Hepatocyte (in vitro differentiated cells): ENCODE data around the gene NKAPL. TPM values are rescaled to one million over a fixed set of nuclear protein-coding genes. Genes with fewer than 3 reads are reported as not detected.

Source experiments
- DNase-seq: peaks from one replicate; pipeline ENCODE4 v3.0.0-alpha.2; 2016; ENCODE audit warnings: low spot score
- H2AFZ ChIP-seq: fragments of 200-600 bp; sonication (generic); 2 replicates; pipeline ENCODE4 v1.6.0; 2016; ENCODE audit warnings: antibody characterized with exemption, mild to moderate bottlenecking
- H3K27ac ChIP-seq: fragments of 200-600 bp; sonication (generic); 2 replicates; pipeline ENCODE4 v1.5.1; 2016; ENCODE audit warnings: mild to moderate bottlenecking
- H3K27me3 ChIP-seq: fragments of 200-600 bp; sonication (generic); 2 replicates; pipeline ENCODE4 v1.6.1; 2016
- H3K36me3 ChIP-seq: fragments of 200-600 bp; sonication (generic); replicated peaks from 2 replicates; pipeline ENCODE4 v1.5.1; 2016; ENCODE audit warnings: low read depth; ENCODE audit not compliant: insufficient read depth
- H3K4me1 ChIP-seq: fragments of 200-600 bp; sonication (generic); 2 replicates; pipeline ENCODE4 v1.5.1; 2016; ENCODE audit warnings: mild to moderate bottlenecking, moderate library complexity; ENCODE audit not compliant: insufficient read depth
- H3K4me2 ChIP-seq: fragments of 200-600 bp; sonication (generic); 2 replicates; pipeline ENCODE4 v1.6.0; 2016
- H3K4me3 ChIP-seq: fragments of 200-600 bp; sonication (generic); 2 replicates; pipeline ENCODE4 v1.5.1; 2016; ENCODE audit warnings: mild to moderate bottlenecking
- H3K79me2 ChIP-seq: fragments of 200-600 bp; sonication (generic); 2 replicates; pipeline ENCODE4 v1.6.0; 2017; ENCODE audit warnings: mild to moderate bottlenecking
- H3K9me2 ChIP-seq: fragments of 200-600 bp; sonication (generic); replicated peaks from 2 replicates; pipeline ENCODE4 v1.6.0; 2017; ENCODE audit warnings: mild to moderate bottlenecking; ENCODE audit not compliant: insufficient read depth
- H3K9me3 ChIP-seq: fragments of 200-600 bp; sonication (generic); 2 replicates; pipeline ENCODE4 v1.5.1; 2016; ENCODE audit warnings: low read depth, mild to moderate bottlenecking
- H4K20me1 ChIP-seq: fragments of 200-600 bp; sonication (generic); 2 replicates; pipeline ENCODE4 v1.6.0; 2016; ENCODE audit warnings: mild to moderate bottlenecking; ENCODE audit not compliant: insufficient read depth, poor library complexity, severe bottlenecking
- EZH2 ChIP-seq: fragments of 200-600 bp; sonication (generic); IDR thresholded peaks from 2 replicates; pipeline ENCODE4 v1.6.1; 2016; ENCODE audit warnings: antibody characterized with exemption, mild to moderate bottlenecking, borderline replicate concordance
- EZH2phosphoT487 ChIP-seq: fragments of 200-600 bp; sonication (generic); IDR thresholded peaks from one replicate; pipeline ENCODE4 v1.6.1; 2018; ENCODE audit warnings: antibody characterized with exemption, mild to moderate bottlenecking, low read depth, moderate library complexity; ENCODE audit not compliant: unreplicated experiment, severe bottlenecking
- WGBS: methylation state at CpG from one replicate; pipeline ENCODE4 v1.1.6; 2016; ENCODE audit warnings: low lambda C conversion rate; ENCODE audit errors: missing lambda C conversion rate; 5-methylcytosine and 5-hydroxymethylcytosine counted together
- polyA plus RNA-seq: library from polyadenylated mRNA; unstranded; fragments of >200 nt; fragmentation: Nextera tagmentation; extraction: Ambion mirVana; gene quantifications from 2 replicates; pipeline ENCODE4 v1.2.1, GENCODE V29; 2016
- total RNA-seq: library from RNA; depleted of rRNA; stranded (reverse); fragments of >200 nt; gene quantifications from 2 replicates; pipeline ENCODE4 v1.2.3, GENCODE V29; 2014
- TF ChIP-seq, protein P1 (sequence below): fragments of 200-600 bp; sonication (generic); IDR thresholded peaks from 2 replicates; pipeline ENCODE4 v1.5.1; 2016; ENCODE audit warnings: antibody characterized with exemption, mild to moderate bottlenecking; ENCODE audit not compliant: poor library complexity

The NKAPL gene
- total and polyA plus RNA-seq, 2 experiments from 2014 or later: 0.17 TPM; not detected in 1

DNA sequence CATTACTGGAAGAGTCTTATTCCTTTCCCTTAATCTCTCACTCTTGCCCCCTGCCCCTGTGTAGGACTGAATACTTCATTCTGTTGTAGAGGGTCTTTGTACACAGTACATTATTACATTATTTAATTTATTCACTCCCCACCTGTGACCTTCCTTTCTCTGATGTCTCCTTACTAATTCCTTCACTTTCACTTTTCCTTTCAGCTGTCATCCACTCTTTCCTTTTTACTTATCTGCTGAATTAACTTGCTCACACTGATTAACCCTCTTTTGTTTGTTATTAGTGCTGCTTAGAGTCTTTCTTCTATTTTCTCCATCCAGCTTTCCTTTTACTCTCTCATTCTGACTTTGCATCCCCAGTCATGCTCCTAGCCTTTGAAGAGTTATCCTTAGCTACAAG is 15.8 kb downstream of the NKAPL start:
- Histone ChIP-seq H3K4me3 (no peak overlapping the region), H3K36me3 (no peaks in the 10 kb centered on the region), H2AFZ (no peak overlapping the region), H3K4me1 (no peaks in the 10 kb centered on the region), H3K9me2 (no peaks in the 10 kb centered on the region), H4K20me1 (no peaks in the 10 kb centered on the region), H3K79me2 (peaks cover 9% of the 10 kb centered on the region), H3K27ac (no peak overlapping the region), H3K4me2 (no peak overlapping the region), H3K9me3 (no peaks in the 10 kb centered on the region), H3K27me3 (no peaks in the 10 kb centered on the region)
- TF ChIP-seq, protein P1, sequence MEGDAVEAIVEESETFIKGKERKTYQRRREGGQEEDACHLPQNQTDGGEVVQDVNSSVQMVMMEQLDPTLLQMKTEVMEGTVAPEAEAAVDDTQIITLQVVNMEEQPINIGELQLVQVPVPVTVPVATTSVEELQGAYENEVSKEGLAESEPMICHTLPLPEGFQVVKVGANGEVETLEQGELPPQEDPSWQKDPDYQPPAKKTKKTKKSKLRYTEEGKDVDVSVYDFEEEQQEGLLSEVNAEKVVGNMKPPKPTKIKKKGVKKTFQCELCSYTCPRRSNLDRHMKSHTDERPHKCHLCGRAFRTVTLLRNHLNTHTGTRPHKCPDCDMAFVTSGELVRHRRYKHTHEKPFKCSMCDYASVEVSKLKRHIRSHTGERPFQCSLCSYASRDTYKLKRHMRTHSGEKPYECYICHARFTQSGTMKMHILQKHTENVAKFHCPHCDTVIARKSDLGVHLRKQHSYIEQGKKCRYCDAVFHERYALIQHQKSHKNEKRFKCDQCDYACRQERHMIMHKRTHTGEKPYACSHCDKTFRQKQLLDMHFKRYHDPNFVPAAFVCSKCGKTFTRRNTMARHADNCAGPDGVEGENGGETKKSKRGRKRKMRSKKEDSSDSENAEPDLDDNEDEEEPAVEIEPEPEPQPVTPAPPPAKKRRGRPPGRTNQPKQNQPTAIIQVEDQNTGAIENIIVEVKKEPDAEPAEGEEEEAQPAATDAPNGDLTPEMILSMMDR: no peak
- no peak for TF ChIP-seq EZH2phosphoT487
- no peak for TF ChIP-seq EZH2
- no peak for DNase-seq

DNA sequence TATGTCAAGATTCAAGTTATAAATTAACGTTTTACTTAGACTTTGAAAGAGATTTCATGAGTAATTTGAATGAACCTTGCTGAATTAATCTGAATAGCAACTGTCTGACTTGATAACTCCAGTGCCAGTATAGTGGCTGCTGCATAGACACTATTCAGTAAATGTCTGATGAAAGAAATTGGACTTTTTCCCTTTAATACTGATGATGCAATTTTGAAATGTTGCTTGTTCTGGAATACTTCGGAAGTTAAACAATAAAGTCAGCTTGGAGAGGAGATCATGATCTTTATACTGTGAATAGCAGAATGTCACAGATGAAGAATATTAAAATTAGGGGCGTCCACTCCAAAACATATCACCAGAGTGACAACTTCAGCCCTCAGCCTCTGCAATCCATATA is 18.6 kb downstream of the NKAPL start:
- H3K27me3 ChIP-seq: no peaks in the 10 kb centered on the region
- DNase-seq: no peak
- H3K27ac ChIP-seq: no peak overlapping the region
- H2AFZ ChIP-seq: no peak overlapping the region
- peaks cover 10% of the 10 kb centered on the region for H3K79me2 ChIP-seq
- no peaks in the 10 kb centered on the region for H3K9me2 ChIP-seq
- H3K36me3 ChIP-seq: no peaks in the 10 kb centered on the region
- H3K4me2 ChIP-seq: no peak overlapping the region
- no peak for TF ChIP-seq EZH2
- TF ChIP-seq EZH2phosphoT487: no peak
- TF ChIP-seq, protein P1: no peak
- no peaks in the 10 kb centered on the region for H4K20me1 ChIP-seq
- no peak overlapping the region for H3K4me3 ChIP-seq
- WGBS: 85% methylated on average over 3 of the region's 3 CpGs
- H3K4me1 ChIP-seq: peaks cover 5% of the 10 kb centered on the region
- H3K9me3 ChIP-seq: no peaks in the 10 kb centered on the region

DNA sequence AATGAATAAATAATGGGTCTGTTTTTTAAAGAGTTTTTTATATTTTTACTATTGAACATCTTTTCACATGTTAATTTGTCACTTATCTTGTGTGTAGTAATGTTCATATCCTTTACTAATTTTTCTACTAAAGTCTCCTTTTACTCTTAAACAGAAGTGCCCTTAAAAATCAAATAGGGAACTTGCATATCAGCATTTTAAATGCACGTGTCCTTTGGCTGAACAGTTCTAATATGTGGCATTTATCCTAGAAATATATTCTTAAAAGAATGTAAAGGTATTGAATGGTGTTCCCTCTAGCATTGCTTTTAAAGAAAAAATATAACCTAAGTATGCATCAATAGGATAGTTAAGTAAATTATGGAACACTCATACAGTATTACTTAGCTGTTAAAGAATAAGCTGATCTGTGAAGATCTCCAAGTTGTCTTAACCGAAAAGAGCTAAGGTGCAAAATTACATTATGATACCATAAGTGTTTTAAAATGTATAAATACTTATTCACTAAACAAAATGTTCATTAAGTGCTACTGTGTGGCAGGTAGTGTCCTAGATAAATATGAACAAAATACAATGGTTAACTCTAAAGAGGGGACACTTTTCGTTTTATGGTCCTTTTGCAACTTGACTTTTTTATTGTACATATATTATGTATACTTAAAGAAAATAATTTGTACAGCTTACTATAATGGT is 21.6 kb downstream of the NKAPL start:
- TF ChIP-seq EZH2phosphoT487: no peak
- Histone ChIP-seq H4K20me1 (no peaks in the 10 kb centered on the region), H3K4me2 (peak overlapping the region; percentile 84), H2AFZ (peak overlapping the region; percentile 97), H3K27ac (no peak overlapping the region), H3K4me3 (peak overlapping the region; percentile 94), H3K36me3 (no peaks in the 10 kb centered on the region), H3K79me2 (peaks cover 16% of the 10 kb centered on the region), H3K9me2 (no peaks in the 10 kb centered on the region), H3K27me3 (no peaks in the 10 kb centered on the region), H3K9me3 (no peaks in the 10 kb centered on the region), H3K4me1 (peaks cover 5% of the 10 kb centered on the region)
- 48% methylated on average over 3 of the region's 3 CpGs for WGBS
- no peak for DNase-seq

DNA sequence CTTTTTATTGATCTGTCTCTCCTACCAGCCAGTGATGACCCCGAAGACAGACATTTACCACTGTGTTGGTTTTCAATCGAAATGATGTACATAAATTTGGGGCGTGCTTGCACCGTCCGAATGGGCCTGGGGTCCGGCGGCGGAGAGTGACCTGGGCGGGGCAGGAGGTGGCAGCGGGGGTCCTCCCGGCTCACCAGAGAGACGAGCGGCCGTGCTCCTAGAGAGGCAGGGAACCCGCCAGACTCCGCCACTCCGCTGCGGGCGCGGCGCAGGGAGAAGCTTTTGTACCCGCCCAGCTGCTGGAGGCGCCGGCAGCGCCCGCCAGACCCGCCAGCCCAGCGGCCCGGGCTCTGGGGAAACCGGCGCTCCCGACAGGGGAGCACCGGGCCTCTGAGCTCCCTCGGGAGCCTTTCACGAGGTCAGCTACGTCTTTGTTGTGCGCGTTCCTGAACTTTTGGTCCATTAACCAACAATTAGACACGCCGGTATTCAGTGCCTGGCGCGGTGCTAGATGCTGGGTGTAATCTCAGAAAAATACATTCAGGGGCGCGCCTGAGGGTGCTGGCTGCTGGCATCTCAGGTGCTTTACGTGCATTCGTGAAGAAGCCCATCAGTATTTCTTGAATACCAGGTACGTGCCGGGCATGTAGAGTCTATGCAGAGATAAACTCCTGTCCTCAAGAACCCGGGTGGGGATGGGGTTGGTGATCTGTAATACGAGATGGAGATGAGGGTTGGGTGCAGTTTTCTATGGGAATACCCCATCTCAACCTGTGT is 22.4 kb downstream of the NKAPL start, which contains the start of gene PGBD1:
PGBD1 (plus strand) TSS at position 285 of the 777 bp plus-strand sequence. CDS start 2,242 bp downstream, outside the sequence.
- Histone ChIP-seq H3K9me2 (no peaks in the 10 kb centered on the region), H3K79me2 (peaks cover 16% of the 10 kb centered on the region), H4K20me1 (no peaks in the 10 kb centered on the region), H3K4me3 (peak within 1 kb of the TSS; percentile 94), H3K4me2 (peak within 1 kb of the TSS; percentile 84), H3K4me1 (peaks cover 5% of the 10 kb centered on the region), H3K27ac (peak within 1 kb of the TSS; percentile 61), H2AFZ (peak within 1 kb of the TSS; percentile 97), H3K36me3 (no peaks in the 10 kb centered on the region), H3K27me3 (no peaks in the 10 kb centered on the region), H3K9me3 (no peaks in the 10 kb centered on the region)
- under 1% methylated on average over 50 of the region's 50 CpGs for WGBS
- peak; percentile 85 for DNase-seq
- TF ChIP-seq EZH2phosphoT487 (no peak), EZH2 (no peak)
- TF ChIP-seq, protein P1: no peak
